Measurements from ENCODE around the gene LDLRAD2.
A peak's percentile ranks its signal among the peaks of the same experiment; 100 is the strongest.

LDLRAD2 gene

GRCh38 chr1:21865943-21866706 lies 54.1 kb downstream of the LDLRAD2 start:
- peak; percentile 81 for DNase-seq (ENCODE audit: low spot score)
- TF ChIP-seq CTCF (IDR thresholded peaks at IDR 0.05; ENCODE audit: borderline replicate concordance, control extremely low read depth, extremely low read depth, insufficient read depth, missing control alignments): no peak
- in situ Hi-C loops (cut with MboI; ENCODE audit: low sequenced_read_pairs, unreplicated experiment): no loop called here

- DNase-seq (ENCODE audit: low spot score): no peak
- in situ Hi-C loops (cut with MboI; ENCODE audit: low sequenced_read_pairs, unreplicated experiment): no loop called here
Measured at GRCh38 chr1:21866707-21867043, 54.6 kb downstream of the LDLRAD2 start.

GRCh38 chr1:21867451-21867996 lies 55.5 kb downstream of the LDLRAD2 start:
- TF ChIP-seq CTCF (IDR thresholded peaks at IDR 0.05; ENCODE audit: borderline replicate concordance, control extremely low read depth, extremely low read depth, insufficient read depth, missing control alignments): no peak
- no peak for DNase-seq (ENCODE audit: low spot score)
- in situ Hi-C loops (cut with MboI; ENCODE audit: low sequenced_read_pairs, unreplicated experiment): no loop called here

More at GRCh38 chr1:21866707-21867043, 54.6 kb downstream of the LDLRAD2 start:
- no peak for TF ChIP-seq CTCF (IDR thresholded peaks at IDR 0.05; ENCODE audit: borderline replicate concordance, control extremely low read depth, extremely low read depth, insufficient read depth, missing control alignments)

GRCh38 chr1:21868482-21868881 lies 56.4 kb downstream of the LDLRAD2 start:
- no peak for DNase-seq (ENCODE audit: low spot score)
- in situ Hi-C loops (cut with MboI; ENCODE audit: low sequenced_read_pairs, unreplicated experiment): no loop called here
- no peak for TF ChIP-seq CTCF (IDR thresholded peaks at IDR 0.05; ENCODE audit: borderline replicate concordance, control extremely low read depth, extremely low read depth, insufficient read depth, missing control alignments)

- DNase-seq (ENCODE audit: low spot score): no peak
- in situ Hi-C loops (cut with MboI; ENCODE audit: low sequenced_read_pairs, unreplicated experiment): no loop called here
- TF ChIP-seq CTCF (IDR thresholded peaks at IDR 0.05; ENCODE audit: borderline replicate concordance, control extremely low read depth, extremely low read depth, insufficient read depth, missing control alignments): no peak
Measured at GRCh38 chr1:21868941-21869454, 56.9 kb downstream of the LDLRAD2 start.

GRCh38 chr1:21869620-21870121 lies 57.6 kb downstream of the LDLRAD2 start:
- in situ Hi-C loops (cut with MboI; ENCODE audit: low sequenced_read_pairs, unreplicated experiment): no loop called here
- TF ChIP-seq CTCF (IDR thresholded peaks at IDR 0.05; ENCODE audit: borderline replicate concordance, control extremely low read depth, extremely low read depth, insufficient read depth, missing control alignments): no peak
- DNase-seq (ENCODE audit: low spot score): no peak

Measured in GM13976 (cell line).